ENCODE measurements around the gene MYLK4. TPM values are rescaled to one million over a fixed set of nuclear protein-coding genes. Genes with fewer than 3 reads are reported as not detected.

Gene MYLK4
- total and polyA plus RNA-seq, 2 of the 13 experiments (the other 11 are each of a cell fraction or from before 2014, with no cell fraction given): 0.26 to 0.29 TPM

DNA sequence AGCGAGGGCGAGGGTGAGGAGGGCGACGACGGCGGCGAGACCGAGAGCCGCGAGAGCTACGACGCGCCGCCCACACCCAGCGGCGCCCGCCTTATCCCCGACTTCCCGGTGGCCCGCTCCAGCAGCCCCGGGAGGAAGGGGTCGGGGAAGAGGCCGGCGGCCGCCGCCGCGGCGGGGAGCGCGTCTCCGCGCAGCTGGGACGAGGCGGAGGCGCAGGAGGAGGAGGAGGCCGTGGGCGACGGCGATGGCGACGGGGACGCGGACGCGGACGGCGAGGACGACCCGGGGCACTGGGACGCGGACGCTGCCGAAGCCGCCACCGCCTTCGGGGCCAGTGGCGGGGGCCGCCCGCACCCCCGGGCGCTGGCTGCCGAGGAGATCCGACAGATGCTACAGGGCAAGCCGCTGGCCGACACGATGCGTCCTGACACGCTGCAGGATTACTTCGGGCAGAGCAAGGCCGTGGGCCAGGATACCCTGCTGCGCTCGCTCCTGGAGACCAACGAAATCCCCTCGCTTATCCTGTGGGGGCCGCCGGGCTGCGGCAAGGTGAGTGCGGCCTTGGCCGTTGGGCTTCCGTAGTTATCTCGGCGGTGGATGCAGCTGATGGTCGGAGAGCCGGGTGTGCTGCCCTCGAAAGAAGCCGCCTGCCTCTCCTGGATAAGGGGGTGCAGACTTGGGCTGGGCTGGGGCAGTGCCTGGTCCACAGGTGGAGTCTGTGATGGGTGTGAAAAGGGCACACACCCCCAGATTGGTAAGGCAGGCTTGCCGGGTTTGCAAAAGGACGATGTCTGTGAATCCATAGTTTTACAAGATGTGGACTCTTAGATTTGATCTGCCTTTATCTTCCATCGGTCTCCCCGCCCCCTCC, 15.4 kb upstream of the MYLK4 start (continued):
- TF ChIP-seq AKNA (CRISPR knock-in tag; IDR thresholded peaks at IDR 0.05; ENCODE audit: borderline replicate concordance) (0 out of 2 replicates have a peak, but pooled peaks have one; percentile 15), MXI1 (IDR thresholded peaks at IDR 0.05; ENCODE audit: borderline replicate concordance, low read depth, low read length) (peak; percentile 35; the same call in 2 of the 3 replicates), NFRKB (IDR thresholded peaks at IDR 0.05) (no peak), ZBTB25 (CRISPR knock-in tag; IDR thresholded peaks at IDR 0.05) (0 out of 2 replicates have a peak, but pooled peaks have one; percentile 25), TEAD2 (CRISPR knock-in tag; IDR thresholded peaks at IDR 0.05) (0 out of 2 replicates have a peak, but pooled peaks have one; percentile 57), ZBTB46 (CRISPR knock-in tag; IDR thresholded peaks at IDR 0.05; ENCODE audit: borderline replicate concordance) (0 out of 2 replicates have a peak, but pooled peaks have one; percentile 53), ZSCAN9 (CRISPR knock-in tag; IDR thresholded peaks at IDR 0.05; ENCODE audit: borderline replicate concordance) (no peak), MED1 (CRISPR knock-in tag; IDR thresholded peaks at IDR 0.05) (peak; percentile 37; the same call in 1 of the 2 replicates), ZSCAN31 (CRISPR knock-in tag; IDR thresholded peaks at IDR 0.05; ENCODE audit: low read depth) (peak; percentile 52; the same call in 1 of the 2 replicates), TAF15 (IDR thresholded peaks at IDR 0.05; ENCODE audit: low read depth, low read length, poor library complexity, severe bottlenecking) (no peak), ZBTB20 (CRISPR knock-in tag; IDR thresholded peaks at IDR 0.05; ENCODE audit: borderline replicate concordance, low read depth) (no peak), MAFK (conservative IDR thresholded peaks at IDR 0.05 in 1 of 2, IDR thresholded peaks at IDR 0.05 in 1 of 2; ENCODE audit: low read length in 2 of 2) (no peak), XRCC5 (optimal IDR thresholded peaks at IDR 0.05; ENCODE audit: low read length) (peak; percentile 22), ZNF121 (CRISPR knock-in tag; IDR thresholded peaks at IDR 0.05) (0 out of 2 replicates have a peak, but pooled peaks have one; percentile 33), ZNF792 (CRISPR knock-in tag; IDR thresholded peaks at IDR 0.05) (0 out of 2 replicates have a peak, but pooled peaks have one; percentile 14)
- TF ChIP-seq, protein P1, sequence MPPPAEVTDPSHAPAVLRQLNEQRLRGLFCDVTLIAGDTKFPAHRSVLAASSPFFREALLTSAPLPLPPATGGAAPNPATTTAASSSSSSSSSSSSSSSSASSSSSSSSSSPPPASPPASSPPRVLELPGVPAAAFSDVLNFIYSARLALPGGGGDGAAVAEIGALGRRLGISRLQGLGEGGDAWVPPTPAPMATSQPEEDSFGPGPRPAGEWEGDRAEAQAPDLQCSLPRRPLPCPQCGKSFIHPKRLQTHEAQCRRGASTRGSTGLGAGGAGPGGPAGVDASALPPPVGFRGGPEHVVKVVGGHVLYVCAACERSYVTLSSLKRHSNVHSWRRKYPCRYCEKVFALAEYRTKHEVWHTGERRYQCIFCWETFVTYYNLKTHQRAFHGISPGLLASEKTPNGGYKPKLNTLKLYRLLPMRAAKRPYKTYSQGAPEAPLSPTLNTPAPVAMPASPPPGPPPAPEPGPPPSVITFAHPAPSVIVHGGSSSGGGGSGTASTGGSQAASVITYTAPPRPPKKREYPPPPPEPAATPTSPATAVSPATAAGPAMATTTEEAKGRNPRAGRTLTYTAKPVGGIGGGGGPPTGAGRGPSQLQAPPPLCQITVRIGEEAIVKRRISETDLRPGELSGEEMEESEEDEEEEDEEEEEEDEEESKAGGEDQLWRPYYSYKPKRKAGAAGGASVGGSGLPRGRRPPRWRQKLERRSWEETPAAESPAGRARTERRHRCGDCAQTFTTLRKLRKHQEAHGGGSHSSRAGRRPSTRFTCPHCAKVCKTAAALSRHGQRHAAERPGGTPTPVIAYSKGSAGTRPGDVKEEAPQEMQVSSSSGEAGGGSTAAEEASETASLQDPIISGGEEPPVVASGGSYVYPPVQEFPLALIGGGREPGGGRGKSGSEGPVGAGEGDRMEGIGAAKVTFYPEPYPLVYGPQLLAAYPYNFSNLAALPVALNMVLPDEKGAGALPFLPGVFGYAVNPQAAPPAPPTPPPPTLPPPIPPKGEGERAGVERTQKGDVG (CRISPR knock-in tag; IDR thresholded peaks at IDR 0.05; ENCODE audit: borderline replicate concordance): 0 out of 2 replicates have a peak, but pooled peaks have one; percentile 29

All from HepG2 (cell line).